ENCODE results near the gene KCNG3. TPM values are rescaled to one million over a fixed set of nuclear protein-coding genes. Genes with fewer than 3 reads are reported as not detected.

The KCNG3 gene
- polyA plus RNA-seq, 3 donors = not detected

DNA sequence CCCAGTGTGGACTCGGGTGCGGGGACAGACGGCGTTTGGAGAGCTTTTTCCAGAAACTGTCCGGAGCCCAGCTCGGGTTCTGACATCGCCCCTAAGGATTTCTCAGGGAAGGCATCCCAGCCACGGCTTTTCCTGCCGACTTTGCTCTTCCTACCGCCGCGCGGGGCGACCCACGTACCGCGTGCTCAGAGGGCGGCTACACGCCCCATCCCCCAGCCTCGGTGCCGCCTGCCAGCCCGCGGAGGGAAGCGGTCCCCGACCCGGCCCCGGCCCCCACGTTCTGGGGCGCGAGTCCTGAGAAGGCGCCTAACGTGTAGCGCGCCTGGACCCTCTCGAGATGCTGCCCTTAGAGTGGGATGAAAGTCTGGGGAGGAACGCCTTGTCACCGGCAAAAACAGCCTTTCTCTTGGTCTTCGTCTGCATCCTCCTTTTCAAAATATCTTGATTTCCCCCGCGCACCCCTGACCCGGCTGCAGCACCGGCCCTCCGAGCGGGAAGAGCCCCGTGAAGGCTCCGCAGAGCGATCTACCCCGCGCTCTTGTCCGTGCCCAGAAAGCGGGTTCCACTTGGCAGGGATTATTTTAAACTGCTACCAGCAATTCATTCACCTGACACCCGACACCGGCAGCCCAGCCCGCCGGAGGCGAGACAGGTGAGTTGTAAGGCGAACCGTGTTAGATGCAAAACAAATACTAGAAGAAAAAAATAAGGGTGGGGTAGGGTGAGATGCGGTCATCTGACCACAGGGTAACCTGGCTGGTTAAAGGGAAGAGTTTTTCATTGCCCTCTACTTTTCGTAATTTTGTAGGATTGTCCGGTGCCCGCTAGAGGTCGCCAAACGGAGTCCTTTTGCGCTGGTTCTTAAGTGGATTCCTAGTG, 812 bp upstream of the KCNG3 start:
- peak overlapping the region; percentile 88 for H2AFZ ChIP-seq (ENCODE audit: insufficient read depth, low read depth, low read length, poor library complexity, severe bottlenecking)
- H3K27ac ChIP-seq (ENCODE audit: low read depth in 1 of 2, low read length in 2 of 2) = no peak overlapping the region
- peak overlapping the region; percentile 17 to 77 (median 40) for H3K4me3 ChIP-seq (replicated peaks in 1 of 3; ENCODE audit: low read depth in 2 of 3, low read length in 3 of 3)
- peak overlapping the region; percentile 37 for H3K9ac ChIP-seq (ENCODE audit: insufficient read depth, low read length, poor library complexity, severe bottlenecking)
- H3K4me1 ChIP-seq (ENCODE audit: control insufficient read depth in 1 of 2, insufficient read depth in 2 of 2, low read length in 2 of 2) = peaks cover 12 to 23% of the 10 kb centered on the region in 2 donors
- H3K36me3 ChIP-seq (replicated peaks in 1 of 2; ENCODE audit: control insufficient read depth in 1 of 2, insufficient read depth in 2 of 2, low read length in 2 of 2) = no peaks in the 10 kb centered on the region
- WGBS (ENCODE audit: insufficient coverage) = 1% methylated on average over 51 of the region's 65 CpGs
- H3K9me3 ChIP-seq (replicated peaks in 1 of 2; ENCODE audit: control insufficient read depth in 1 of 2, insufficient read depth in 1 of 2, low read length in 2 of 2) = peaks cover 0 to 11% of the 10 kb centered on the region in 2 donors
- H3K36me3 Mint-ChIP-seq = peaks cover 2 to 3% of the 10 kb centered on the region in 2 donors
- H3K27ac Mint-ChIP-seq = peak overlapping the region in 2 of 7 donors; percentile 72
- peaks cover 54 to 76% (median 55%) of the 10 kb centered on the region in 3 donors for H3K27me3 Mint-ChIP-seq (ENCODE audit: low read depth in 3 of 3)
- intact Hi-C loops (cut with micrococcal nuclease) = no loop called here
- H4K20me1 ChIP-seq (ENCODE audit: insufficient read depth, low read length) = no peaks in the 10 kb centered on the region
- DNase-seq = peak; percentile 48 to 56 (median 56)
- peaks cover 12% of the 10 kb centered on the region for H3K4me1 Mint-ChIP-seq
- H3K9me3 Mint-ChIP-seq = peaks cover 0 to 14% (median 7%) of the 10 kb centered on the region in 7 donors
- peak overlapping the region; percentile 93 for H3K4me2 ChIP-seq (replicated peaks; ENCODE audit: extremely low read depth, low read length, poor library complexity, severe bottlenecking)
- H3K4me3 Mint-ChIP-seq = peak overlapping the region; percentile 85 to 98
- no peaks in the 10 kb centered on the region for H3K79me2 ChIP-seq (ENCODE audit: insufficient read depth, low read length)
- H3K27me3 ChIP-seq (ENCODE audit: control insufficient read depth in 2 of 2, insufficient read depth in 2 of 2, low read length in 2 of 2) = peaks cover 58 to 67% of the 10 kb centered on the region in 2 donors
- TF ChIP-seq, protein P1, sequence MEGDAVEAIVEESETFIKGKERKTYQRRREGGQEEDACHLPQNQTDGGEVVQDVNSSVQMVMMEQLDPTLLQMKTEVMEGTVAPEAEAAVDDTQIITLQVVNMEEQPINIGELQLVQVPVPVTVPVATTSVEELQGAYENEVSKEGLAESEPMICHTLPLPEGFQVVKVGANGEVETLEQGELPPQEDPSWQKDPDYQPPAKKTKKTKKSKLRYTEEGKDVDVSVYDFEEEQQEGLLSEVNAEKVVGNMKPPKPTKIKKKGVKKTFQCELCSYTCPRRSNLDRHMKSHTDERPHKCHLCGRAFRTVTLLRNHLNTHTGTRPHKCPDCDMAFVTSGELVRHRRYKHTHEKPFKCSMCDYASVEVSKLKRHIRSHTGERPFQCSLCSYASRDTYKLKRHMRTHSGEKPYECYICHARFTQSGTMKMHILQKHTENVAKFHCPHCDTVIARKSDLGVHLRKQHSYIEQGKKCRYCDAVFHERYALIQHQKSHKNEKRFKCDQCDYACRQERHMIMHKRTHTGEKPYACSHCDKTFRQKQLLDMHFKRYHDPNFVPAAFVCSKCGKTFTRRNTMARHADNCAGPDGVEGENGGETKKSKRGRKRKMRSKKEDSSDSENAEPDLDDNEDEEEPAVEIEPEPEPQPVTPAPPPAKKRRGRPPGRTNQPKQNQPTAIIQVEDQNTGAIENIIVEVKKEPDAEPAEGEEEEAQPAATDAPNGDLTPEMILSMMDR (IDR thresholded peaks at IDR 0.05) = peak; percentile 91

DNA sequence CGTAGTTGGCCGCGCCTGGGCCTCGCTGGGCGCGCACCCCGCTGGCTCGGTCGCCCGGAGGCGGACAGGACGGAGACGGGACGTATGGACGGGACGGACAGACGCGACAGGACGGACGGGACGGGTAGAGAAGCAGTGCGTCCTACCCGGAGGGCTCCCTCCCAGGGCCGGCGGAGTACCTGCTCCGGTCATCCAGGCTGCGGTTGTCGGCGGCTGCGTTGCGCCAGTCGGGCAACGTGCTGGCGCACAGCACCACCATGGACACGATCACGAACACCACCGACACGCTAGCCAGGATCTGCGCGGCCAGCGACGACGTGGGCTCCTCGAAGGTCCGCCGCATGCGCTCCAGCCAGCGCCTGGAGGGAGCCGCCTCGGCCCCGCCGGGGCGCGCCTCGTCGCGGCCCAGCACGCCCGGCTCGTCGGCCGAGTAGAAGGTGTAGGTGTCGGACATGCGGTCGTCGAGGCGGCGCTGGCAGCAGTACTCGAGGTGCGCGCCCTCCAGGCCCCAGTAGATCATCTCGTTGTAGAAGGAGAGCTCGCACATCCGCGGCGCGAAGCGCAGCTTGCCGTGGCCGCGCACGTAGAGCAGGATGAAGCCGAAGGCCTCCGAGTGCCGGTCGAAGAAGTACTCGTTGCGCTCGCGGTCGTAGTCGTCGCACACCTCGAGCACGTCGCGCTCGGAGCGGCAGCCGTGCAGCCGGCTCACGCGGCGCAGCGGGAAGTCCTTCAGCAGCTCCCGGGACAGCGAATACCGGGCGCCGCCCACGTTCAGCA, 903 bp downstream of the KCNG3 start:
- Histone ChIP-seq H2AFZ (ENCODE audit: insufficient read depth, low read depth, low read length, poor library complexity, severe bottlenecking) (peak overlapping the region; percentile 88), H3K27me3 (ENCODE audit: control insufficient read depth in 2 of 2, insufficient read depth in 2 of 2, low read length in 2 of 2) (peaks cover 58 to 74% of the 10 kb centered on the region in 2 donors), H3K27ac (ENCODE audit: low read depth in 1 of 2, low read length in 2 of 2) (no peak overlapping the region), H3K36me3 (replicated peaks in 1 of 2; ENCODE audit: control insufficient read depth in 1 of 2, insufficient read depth in 2 of 2, low read length in 2 of 2) (no peaks in the 10 kb centered on the region), H3K79me2 (ENCODE audit: insufficient read depth, low read length) (no peaks in the 10 kb centered on the region), H3K9ac (ENCODE audit: insufficient read depth, low read length, poor library complexity, severe bottlenecking) (peak overlapping the region; percentile 37), H3K4me1 (ENCODE audit: control insufficient read depth in 1 of 2, insufficient read depth in 2 of 2, low read length in 2 of 2) (peaks cover 12 to 23% of the 10 kb centered on the region in 2 donors), H4K20me1 (ENCODE audit: insufficient read depth, low read length) (no peaks in the 10 kb centered on the region), H3K9me3 (replicated peaks in 1 of 2; ENCODE audit: control insufficient read depth in 1 of 2, insufficient read depth in 1 of 2, low read length in 2 of 2) (peaks cover 0 to 11% of the 10 kb centered on the region in 2 donors), H3K4me2 (replicated peaks; ENCODE audit: extremely low read depth, low read length, poor library complexity, severe bottlenecking) (peak overlapping the region; percentile 93), H3K4me3 (replicated peaks in 1 of 3; ENCODE audit: low read depth in 2 of 3, low read length in 3 of 3) (peak overlapping the region in 1 of 3 experiments; percentile 77)
- peaks cover 0 to 14% (median 7%) of the 10 kb centered on the region in 7 donors for H3K9me3 Mint-ChIP-seq
- DNase-seq = peak in 1 of 3 donors; percentile 4
- peaks cover 2 to 3% of the 10 kb centered on the region in 2 donors for H3K36me3 Mint-ChIP-seq
- H3K27ac Mint-ChIP-seq = no peak overlapping the region
- WGBS (ENCODE audit: insufficient coverage) = 13% methylated on average over 111 of the region's 111 CpGs
- H3K27me3 Mint-ChIP-seq (ENCODE audit: low read depth in 3 of 3) = peaks cover 63 to 83% (median 67%) of the 10 kb centered on the region in 3 donors
- intact Hi-C loops (cut with micrococcal nuclease) = no loop called here
- TF ChIP-seq, protein P1 (IDR thresholded peaks at IDR 0.05) = no peak
- H3K4me1 Mint-ChIP-seq = peaks cover 12% of the 10 kb centered on the region
- peak overlapping the region; percentile 66 to 84 for H3K4me3 Mint-ChIP-seq
